Suprapubic skin (tissue), 4 donors: ENCODE measurements around the gene MREG.

Experiments
- CTCF ChIP-seq, 2 donors: fragments of 200-600 bp in 1 of 2; fragments of 450-650 bp in 1 of 2; sonication (generic) in 1 of 2; IDR thresholded peaks; one replicate each; pipeline ENCODE4 v1.5.1; 2016 to 2019; ENCODE audit warnings: antibody characterized with exemption in 2 of 2, mild to moderate bottlenecking in 1 of 2, moderate library complexity in 1 of 2
- POLR2A ChIP-seq, 2 donors: fragments of 450-650 bp; IDR thresholded peaks; one replicate each; pipeline ENCODE4 v1.6.1; 2017; ENCODE audit warnings: antibody characterized with exemption in 2 of 2, mild to moderate bottlenecking in 2 of 2, moderate library complexity in 2 of 2
- POLR2AphosphoS5 ChIP-seq, 3 donors: sonication (generic); formaldehyde crosslinking; IDR thresholded peaks; one replicate each; pipeline ENCODE4 v1.6.1; 2017; ENCODE audit warnings: antibody characterized with exemption in 3 of 3

GRCh38 chr2:216023055-216023648, 9.8 kb upstream of the MREG start:
- no peak for TF ChIP-seq POLR2AphosphoS5 (IDR thresholded peaks at IDR 0.05)
- TF ChIP-seq POLR2A (IDR thresholded peaks at IDR 0.05) = no peak
- peak; percentile 20 to 47 for TF ChIP-seq CTCF (IDR thresholded peaks at IDR 0.05)
